Measurements from ENCODE around the gene YPEL3. TPM values are rescaled to one million over a fixed set of nuclear protein-coding genes. Genes with fewer than 3 reads are reported as not detected.

The YPEL3 gene
- total and polyA plus RNA-seq, 4 experiments from 2014 or later: 172 to 331 (median 265) TPM

- Mint-ChIP-seq H3K27ac (peak overlapping the region in 4 of 7 donors; percentile 22 to 61 (median 40)), H3K27me3 (no peaks in the 10 kb centered on the region), H3K36me3 (peaks cover 21 to 28% of the 10 kb centered on the region in 2 donors), H3K9me3 (no peaks in the 10 kb centered on the region), H3K4me3 (no peak overlapping the region), H3K4me1 (peaks cover 8 to 28% (median 18%) of the 10 kb centered on the region in 4 donors)
- ChIA-PET CTCF (ENCODE audit: partially characterized antibody) (no interaction called here), POLR2A (ENCODE audit: partially characterized antibody) (interaction anchor here (13.6 kb wide), 1 partner anchor 13 kb away, joined by 404 read pairs; the partner anchor contains the start of genes ALDOA and PPP4C)
- intact Hi-C loops (cut with micrococcal nuclease): loop anchor here (5.0 kb wide), 1 partner anchor 36 kb away; the partner anchor contains the start of gene MAPK3
- H3K36me3 ChIP-seq (ENCODE audit: insufficient read depth, low read length): peaks cover 28% of the 10 kb centered on the region
- peaks cover 18% of the 10 kb centered on the region for H3K4me1 ChIP-seq (ENCODE audit: insufficient read depth, low read length)
- no peak overlapping the region for H3K4me3 ChIP-seq (ENCODE audit: low read length in 2 of 2)
- no peak overlapping the region for H3K27ac ChIP-seq (ENCODE audit: low read depth, low read length)
- H3K9me3 ChIP-seq (ENCODE audit: control insufficient read depth in 1 of 2, low read length in 2 of 2): no peaks in the 10 kb centered on the region
- H3K27me3 ChIP-seq (ENCODE audit: insufficient read depth, low read length): no peaks in the 10 kb centered on the region
- DNase-seq: no peak
These were observed 9.5 kb downstream of the YPEL3 start for GRCh38 chr16:30086291-30087140.

- H3K4me1 ChIP-seq (ENCODE audit: insufficient read depth, low read length): peaks cover 11% of the 10 kb centered on the region
- H3K27ac ChIP-seq (ENCODE audit: low read depth, low read length): no peak overlapping the region
- POLR2A ChIA-PET (ENCODE audit: partially characterized antibody): interaction anchor here (1.5 to 13.6 kb wide), 2 partner anchors 13 to 100 kb away, joined by 4 to 404 read pairs; partner anchors contain the start of genes ALDOA and PPP4C
These were observed 10.2 kb downstream of the YPEL3 start for GRCh38 chr16:30085820-30086219.

GRCh38 chr16:30085247-30085646 is 10.8 kb downstream of the YPEL3 start:
- H3K36me3 Mint-ChIP-seq: peaks cover 21 to 33% of the 10 kb centered on the region in 2 donors
- H3K4me3 Mint-ChIP-seq: no peak overlapping the region
- H3K27ac Mint-ChIP-seq: no peak overlapping the region
- Histone ChIP-seq H3K27ac (ENCODE audit: low read depth, low read length) (no peak overlapping the region), H3K27me3 (ENCODE audit: insufficient read depth, low read length) (no peaks in the 10 kb centered on the region), H3K36me3 (ENCODE audit: insufficient read depth, low read length) (peaks cover 36% of the 10 kb centered on the region), H3K9me3 (ENCODE audit: control insufficient read depth in 1 of 2, low read length in 2 of 2) (no peaks in the 10 kb centered on the region), H3K4me3 (ENCODE audit: low read length in 2 of 2) (no peak overlapping the region), H3K4me1 (ENCODE audit: insufficient read depth, low read length) (peaks cover 5% of the 10 kb centered on the region)
- no peaks in the 10 kb centered on the region for H3K27me3 Mint-ChIP-seq
- intact Hi-C loops (cut with micrococcal nuclease): loop anchor here (5.0 kb wide), 1 partner anchor 37 kb away; the partner anchor contains the start of gene MAPK3
- H3K4me1 Mint-ChIP-seq: peaks cover 6 to 23% (median 15%) of the 10 kb centered on the region in 4 donors
- no peaks in the 10 kb centered on the region for H3K9me3 Mint-ChIP-seq
- ChIA-PET POLR2A (ENCODE audit: partially characterized antibody) (interaction anchor here (1.5 to 13.6 kb wide), 2 partner anchors 12 to 101 kb away, joined by 4 to 404 read pairs; partner anchors contain the start of genes ALDOA and PPP4C), CTCF (ENCODE audit: partially characterized antibody) (no interaction called here)
- DNase-seq: no peak

More at GRCh38 chr16:30085820-30086219, 10.2 kb downstream of the YPEL3 start:
- no peak overlapping the region for H3K4me3 ChIP-seq (ENCODE audit: low read length in 2 of 2)
- Mint-ChIP-seq H3K9me3 (no peaks in the 10 kb centered on the region), H3K36me3 (peaks cover 21 to 31% of the 10 kb centered on the region in 2 donors), H3K4me3 (no peak overlapping the region), H3K4me1 (peaks cover 8 to 27% (median 18%) of the 10 kb centered on the region in 4 donors), H3K27ac (no peak overlapping the region), H3K27me3 (no peaks in the 10 kb centered on the region)
- intact Hi-C loops (cut with micrococcal nuclease): loop anchor here (5.0 kb wide), 1 partner anchor 36 kb away; the partner anchor contains the start of gene MAPK3
- peaks cover 34% of the 10 kb centered on the region for H3K36me3 ChIP-seq (ENCODE audit: insufficient read depth, low read length)
- CTCF ChIA-PET (ENCODE audit: partially characterized antibody): no interaction called here
- no peaks in the 10 kb centered on the region for H3K9me3 ChIP-seq (ENCODE audit: control insufficient read depth in 1 of 2, low read length in 2 of 2)
- DNase-seq: no peak
- no peaks in the 10 kb centered on the region for H3K27me3 ChIP-seq (ENCODE audit: insufficient read depth, low read length)

- Mint-ChIP-seq H3K9me3 (no peaks in the 10 kb centered on the region), H3K4me3 (no peak overlapping the region), H3K4me1 (peaks cover 2 to 20% (median 11%) of the 10 kb centered on the region in 4 donors), H3K36me3 (peaks cover 23 to 35% of the 10 kb centered on the region in 2 donors), H3K27me3 (no peaks in the 10 kb centered on the region), H3K27ac (no peak overlapping the region)
- POLR2A ChIA-PET (ENCODE audit: partially characterized antibody): interaction anchor here (1.5 to 13.6 kb wide), 2 partner anchors 12 to 101 kb away, joined by 4 to 404 read pairs; partner anchors contain the start of genes ALDOA and PPP4C
- H3K27ac ChIP-seq (ENCODE audit: low read depth, low read length): no peak overlapping the region
- H3K36me3 ChIP-seq (ENCODE audit: insufficient read depth, low read length): peaks cover 38% of the 10 kb centered on the region
- CTCF ChIA-PET (ENCODE audit: partially characterized antibody): interaction anchor here (1.4 kb wide), 1 partner anchor 7 kb away, joined by 3 read pairs; no protein-coding TSS in a partner anchor
- H3K4me1 ChIP-seq (ENCODE audit: insufficient read depth, low read length): peaks cover under 1% of the 10 kb centered on the region
- intact Hi-C loops (cut with micrococcal nuclease): loop anchor here (5.0 kb wide), 1 partner anchor 38 kb away; the partner anchor contains the start of gene MAPK3
- no peak for DNase-seq
- H3K27me3 ChIP-seq (ENCODE audit: insufficient read depth, low read length): no peaks in the 10 kb centered on the region
- H3K9me3 ChIP-seq (ENCODE audit: control insufficient read depth in 1 of 2, low read length in 2 of 2): no peaks in the 10 kb centered on the region
- H3K4me3 ChIP-seq (ENCODE audit: low read length in 2 of 2): no peak overlapping the region
These were observed 11.2 kb downstream of the YPEL3 start for GRCh38 chr16:30084816-30085159.

GRCh38 chr16:30084096-30084815 is 11.8 kb downstream of the YPEL3 start:
- Mint-ChIP-seq H3K9me3 (no peaks in the 10 kb centered on the region), H3K4me3 (no peak overlapping the region), H3K4me1 (peaks cover 4 to 20% (median 11%) of the 10 kb centered on the region in 4 donors), H3K36me3 (peaks cover 28 to 40% of the 10 kb centered on the region in 2 donors), H3K27me3 (no peaks in the 10 kb centered on the region), H3K27ac (peak overlapping the region in 4 of 7 donors; percentile 14 to 83 (median 60))
- Histone ChIP-seq H3K4me3 (ENCODE audit: low read length in 2 of 2) (no peak overlapping the region), H3K36me3 (ENCODE audit: insufficient read depth, low read length) (peaks cover 43% of the 10 kb centered on the region), H3K9me3 (ENCODE audit: control insufficient read depth in 1 of 2, low read length in 2 of 2) (no peaks in the 10 kb centered on the region), H3K4me1 (ENCODE audit: insufficient read depth, low read length) (no peaks in the 10 kb centered on the region), H3K27me3 (ENCODE audit: insufficient read depth, low read length) (no peaks in the 10 kb centered on the region), H3K27ac (ENCODE audit: low read depth, low read length) (no peak overlapping the region)
- no peak for DNase-seq
- POLR2A ChIA-PET (ENCODE audit: partially characterized antibody): interaction anchor here (0.6 to 13.6 kb wide), 3 partner anchors 11 to 102 kb away, joined by 3 to 404 read pairs (median 4); partner anchors contain the start of genes ALDOA and PPP4C
- CTCF ChIA-PET (ENCODE audit: partially characterized antibody): interaction anchor here (1.4 kb wide), 1 partner anchor 8 kb away, joined by 3 read pairs; no protein-coding TSS in a partner anchor
- intact Hi-C loops (cut with micrococcal nuclease): no loop called here

- Mint-ChIP-seq H3K36me3 (peaks cover 30 to 45% of the 10 kb centered on the region in 2 donors), H3K27me3 (no peaks in the 10 kb centered on the region), H3K4me1 (peaks cover 4 to 20% (median 12%) of the 10 kb centered on the region in 4 donors), H3K9me3 (no peaks in the 10 kb centered on the region), H3K4me3 (no peak overlapping the region), H3K27ac (peak overlapping the region in 3 of 7 donors; percentile 72 to 83 (median 81))
- Histone ChIP-seq H3K27me3 (ENCODE audit: insufficient read depth, low read length) (no peaks in the 10 kb centered on the region), H3K36me3 (ENCODE audit: insufficient read depth, low read length) (peaks cover 50% of the 10 kb centered on the region), H3K4me3 (ENCODE audit: low read length in 2 of 2) (no peak overlapping the region), H3K27ac (ENCODE audit: low read depth, low read length) (no peak overlapping the region), H3K4me1 (ENCODE audit: insufficient read depth, low read length) (peaks cover 3% of the 10 kb centered on the region), H3K9me3 (ENCODE audit: control insufficient read depth in 1 of 2, low read length in 2 of 2) (no peaks in the 10 kb centered on the region)
- intact Hi-C loops (cut with micrococcal nuclease): no loop called here
- POLR2A ChIA-PET (ENCODE audit: partially characterized antibody): interaction anchor here (0.6 to 20.4 kb wide), 3 partner anchors 7 to 28 kb away, joined by 3 to 404 read pairs (median 404); partner anchors contain the start of genes ALDOA, PPP4C, TBX6 and YPEL3
- CTCF ChIA-PET (ENCODE audit: partially characterized antibody): interaction anchor here (1.4 to 9.2 kb wide), 2 partner anchors 9 kb away, joined by 3 to 60 read pairs; partner anchors contain the start of gene TBX6
- no peak for DNase-seq
These were observed 12.6 kb downstream of the YPEL3 start for GRCh38 chr16:30083216-30084055.

All from CD4-positive, alpha-beta memory T cell (primary cell).